Dedifferentiated amniotic fluid mesenchymal stem cell (primary cell): Measurements from ENCODE around the gene GTSE1.

Experiments
- DNase-seq: peaks from one replicate; pipeline ENCODE4 v3.0.0-alpha.2; 2016; ENCODE audit errors: extremely low spot score

The GTSE1 gene

GRCh38 chr22:46364341-46365165, 67.9 kb downstream of the GTSE1 start:
- no peak for DNase-seq

- no peak for DNase-seq
Observed at GRCh38 chr22:46365166-46365624, 68.5 kb downstream of the GTSE1 start.

- no peak for DNase-seq
Observed at GRCh38 chr22:46366327-46366731, 69.7 kb downstream of the GTSE1 start.

- no peak for DNase-seq
Observed at GRCh38 chr22:46366801-46367706, 70.4 kb downstream of the GTSE1 start.

GRCh38 chr22:46367707-46368191, 71.1 kb downstream of the GTSE1 start:
- peak; percentile 20 for DNase-seq

- no peak for DNase-seq
Observed at GRCh38 chr22:46368422-46368821, 71.8 kb downstream of the GTSE1 start.

GRCh38 chr22:46368871-46369715, 72.4 kb downstream of the GTSE1 start:
- no peak for DNase-seq

GRCh38 chr22:46369716-46370583, 73.3 kb downstream of the GTSE1 start:
- no peak for DNase-seq

- no peak for DNase-seq
Observed at GRCh38 chr22:46370584-46371291, 74.1 kb downstream of the GTSE1 start.

- DNase-seq, result no peak
Observed at GRCh38 chr22:46371623-46372226, 75.1 kb downstream of the GTSE1 start.

GRCh38 chr22:46372686-46373085, 76.0 kb downstream of the GTSE1 start:
- DNase-seq, result no peak

- no peak for DNase-seq
Observed at GRCh38 chr22:46373159-46373558, 76.5 kb downstream of the GTSE1 start.

GRCh38 chr22:46373921-46374662, 77.4 kb downstream of the GTSE1 start:
- no peak for DNase-seq

GRCh38 chr22:46374663-46375474, 78.2 kb downstream of the GTSE1 start:
- DNase-seq, result no peak

- DNase-seq, result no peak
Observed at GRCh38 chr22:46376111-46376510, 79.4 kb downstream of the GTSE1 start.

- no peak for DNase-seq
Observed at GRCh38 chr22:46376908-46377524, 80.3 kb downstream of the GTSE1 start.
